ENCODE data around the gene TOX4. TPM values are rescaled to one million over a fixed set of nuclear protein-coding genes. Genes with fewer than 3 reads are reported as not detected.

The TOX4 gene
- total RNA-seq (2011; cell fraction: chromatin; rRNA removed; ENCODE audit: low replicate concordance), result 34.2 and 45.9 TPM in 2 replicates
- total RNA-seq (2011; cell fraction: nucleolus; rRNA removed), result 28.7 and 29.0 TPM in 2 replicates
- 28.7 and 30.4 TPM in 2 replicates for total RNA-seq (2011; cell fraction: nucleoplasm; rRNA removed)
- total RNA-seq (2014; rRNA removed) (9.9 and 14.0 TPM in 2 replicates), total RNA-seq (2014; rRNA removed; fragmentation: Illumina TruSeq; extraction: Trizol) (23.5 and 29.5 TPM in 2 replicates), total RNA-seq (2015; rRNA removed; fragmentation: Illumina TruSeq; extraction: Trizol) (20.2 and 20.6 TPM in 2 replicates), total RNA-seq (2021) (44.0 and 47.5 TPM in 2 replicates), polyA plus RNA-seq (2011; rRNA removed) (61.8 and 64.1 TPM in 2 replicates), polyA plus RNA-seq (2014; fragmentation: Illumina TruSeq; extraction: Trizol) (46.4 and 61.6 TPM in 2 replicates), polyA plus RNA-seq (2014; fragmentation: Nextera tagmentation; extraction: Ambion mirVana) (10 to 100 TPM; 41.0 to 76.5 TPM), polyA plus RNA-seq (2014; rRNA removed) (33.8 and 34.1 TPM in 2 replicates), polyA minus RNA-seq (2011; rRNA and poly(A)+ RNA removed) (45.4 and 52.8 TPM in 2 replicates), Bru-seq, nascent RNA (percentile 69 among the genes with signal in this experiment), BruChase-seq, experiment 1, labeled RNA remaining after a 2-hour chase (percentile 74 among the genes with signal in this experiment), BruChase-seq, experiment 2, labeled RNA remaining after a 6-hour chase (percentile 77 among the genes with signal in this experiment)
- 58.0 and 70.0 TPM in 2 replicates for polyA plus RNA-seq (2011; cell fraction: cytosol; rRNA removed)
- polyA plus RNA-seq (2011; cell fraction: nucleus; rRNA removed), result 55.1 and 55.6 TPM in 2 replicates
- 39.8 and 58.6 TPM in 2 replicates for polyA plus RNA-seq (2012)
- polyA minus RNA-seq (2011; cell fraction: cytosol; rRNA and poly(A)+ RNA removed), result 18.6 and 19.8 TPM in 2 replicates
- polyA minus RNA-seq (2011; cell fraction: nucleus; rRNA and poly(A)+ RNA removed), result 10.4 and 14.7 TPM in 2 replicates
- long read RNA-seq, experiment 1, full-length matches to known transcripts, result 16 of 99 reads
- long read RNA-seq, experiment 1, partial matches to known transcripts, result 58 of 99 reads
- long read RNA-seq, experiment 1, other reads (novel, unspliced or antisense), result 25 of 99 reads
- long read RNA-seq, experiment 2, full-length matches to known transcripts, result 13 of 42 reads
- long read RNA-seq, experiment 2, partial matches to known transcripts, result 22 of 42 reads
- long read RNA-seq, experiment 2, other reads (novel, unspliced or antisense), result 7 of 42 reads
- long read RNA-seq, experiment 3, full-length matches to known transcripts, result 3 of 18 reads
- long read RNA-seq, experiment 3, partial matches to known transcripts, result 10 of 18 reads
- long read RNA-seq, experiment 3, other reads (novel, unspliced or antisense), result 5 of 18 reads

DNA sequence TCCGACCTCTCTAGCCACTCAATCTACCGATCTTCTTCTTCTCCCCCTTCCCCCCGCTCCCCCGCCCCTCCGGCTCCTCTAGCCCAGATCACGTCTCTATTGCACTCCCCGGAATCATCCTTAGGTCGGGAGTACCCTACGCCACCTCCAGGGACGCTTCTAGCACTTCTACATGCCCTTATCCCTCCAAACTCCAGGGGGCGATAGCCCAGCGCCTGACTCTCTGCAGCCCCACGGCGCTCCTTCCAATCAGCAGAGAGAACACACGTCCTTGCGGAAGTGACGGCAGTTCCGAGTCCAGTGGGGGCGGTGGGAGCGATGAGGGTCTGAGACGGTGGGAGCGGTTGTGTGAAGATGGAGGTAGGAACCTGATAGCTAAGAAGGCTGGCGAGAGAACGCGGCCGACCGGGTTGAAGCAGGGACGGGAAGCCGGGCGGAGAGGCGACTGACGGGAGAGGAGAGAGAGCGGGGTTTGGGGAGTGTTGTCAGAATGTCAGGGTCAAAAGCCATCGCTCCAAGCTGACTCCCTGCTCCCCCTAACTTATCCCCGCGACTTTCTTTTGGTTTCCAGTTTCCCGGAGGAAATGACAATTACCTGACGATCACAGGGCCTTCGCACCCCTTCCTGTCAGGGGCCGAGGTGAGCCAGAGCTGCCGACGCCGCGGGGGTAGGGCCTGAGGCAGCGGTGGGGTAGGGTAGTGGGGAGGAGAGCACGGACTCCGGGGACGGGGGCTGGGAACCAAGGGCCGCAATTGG lies at the start of gene TOX4, which contains the start of gene RAB2B:
Gene TOX4 (plus strand): TSS at position 271 of the 757 bp plus-strand sequence. CDS start 84 bp downstream, at position 355.
Gene RAB2B (minus strand): TSS at position 35 of the 757 bp plus-strand sequence. CDS start 87 bp downstream, outside the sequence.
- intact Hi-C loops (cut with micrococcal nuclease), result loop anchor here (1.0 to 2.0 kb wide), 2 partner anchors 21 to 34 kb away; partner anchors contain the start of genes CHD8 and METTL3
- FAIRE-seq, result peak; percentile 94
- peak; percentile 79 to 96 (median 84) for DNase-seq (ENCODE audit: extremely low read depth in 1 of 4, low spot score in 3 of 4)
- in situ Hi-C loops (cut with MboI), result no loop called here
- H3K27ac ChIP-seq (ENCODE audit: extremely low read depth, low read depth, low read length), result peak within 1 kb of the TSS; percentile 83
- peak within 1 kb of the TSS; percentile 84 to 97 for H3K9ac ChIP-seq (ENCODE audit: insufficient read depth in 1 of 2, low read depth in 2 of 2, low read length in 2 of 2)
- CTCF ChIA-PET (ENCODE audit: low intra/inter-chr PET ratio), result interaction anchor here (0.7 to 1.3 kb wide), 2 partner anchors 21 to 81 kb away, joined by 3 to 5 read pairs; no protein-coding TSS in a partner anchor
- peaks cover 18% of the 10 kb centered on the region; the same call in 2 of the 3 replicates for H3K36me3 ChIP-seq (ENCODE audit: control insufficient read depth, insufficient read depth, low read length)
- peak within 1 kb of the TSS; percentile 85 for H3K4me2 ChIP-seq (ENCODE audit: insufficient read depth, low read length)
- peak; percentile 98 for ATAC-seq
- POLR2A ChIA-PET, result interaction anchor here (0.6 to 1.8 kb wide), 10 partner anchors 13 to 1423 kb away, joined by 3 to 7 read pairs (median 4); partner anchors contain the start of genes CHD8 and METTL3
- H3K4me1 ChIP-seq (replicated peaks in 1 of 2; ENCODE audit: control insufficient read depth in 2 of 2, insufficient read depth in 2 of 2, low read length in 2 of 2), result peaks cover 0 to 4% of the 10 kb centered on the region in 2 experiments; a peak in 1 of 5 replicates
- peak within 1 kb of the TSS; percentile 83 for H2AFZ ChIP-seq (ENCODE audit: low read depth, low read length)
- no peaks in the 10 kb centered on the region for H3K27me3 ChIP-seq (ENCODE audit: control insufficient read depth in 2 of 2, insufficient read depth in 2 of 2, low read length in 2 of 2)
- H3K79me2 ChIP-seq (ENCODE audit: control insufficient read depth, insufficient read depth, low read length), result peaks cover 29% of the 10 kb centered on the region
- BruUV-seq (replicated peaks), result no TSS peak
- H3K9me1 ChIP-seq (ENCODE audit: control insufficient read depth, insufficient read depth, low read length), result no peaks in the 10 kb centered on the region
- peak within 1 kb of the TSS; percentile 74 for H3K4me3 ChIP-seq
- no peaks in the 10 kb centered on the region for H4K20me1 ChIP-seq (replicated peaks; ENCODE audit: control insufficient read depth, insufficient read depth, low read length)
- under 1% methylated on average over 40 of the region's 49 CpGs for WGBS (ENCODE audit: insufficient coverage, low coverage, missing lambda C conversion rate)
- H3K9me3 ChIP-seq (replicated peaks; ENCODE audit: control insufficient read depth, insufficient read depth, low read depth, low read length), result no peaks in the 10 kb centered on the region
- TF ChIP-seq ZNF778 (CRISPR knock-in tag; IDR thresholded peaks at IDR 0.05), result no peak
- TF ChIP-seq KAT8 (IDR thresholded peaks at IDR 0.05; ENCODE audit: low read depth), result no peak
- peak; percentile 72 for TF ChIP-seq POLR2G (IDR thresholded peaks at IDR 0.05; ENCODE audit: low read depth, low read length)
- peak; percentile 75 for TF ChIP-seq SP2 (IDR thresholded peaks at IDR 0.05; ENCODE audit: extremely low read depth, low read depth, low read length, poor library complexity, severe bottlenecking)
- peak in 1 of 2 experiments; percentile 55 for TF ChIP-seq AFF1 (IDR thresholded peaks at IDR 0.05; ENCODE audit: low read depth in 1 of 2, partially characterized antibody in 2 of 2)
- peak; percentile 19; the same call in 1 of the 2 replicates for TF ChIP-seq ESRRA (IDR thresholded peaks at IDR 0.05; ENCODE audit: borderline replicate concordance, low read depth)
- TF ChIP-seq THAP7 (CRISPR knock-in tag; IDR thresholded peaks at IDR 0.05), result no peak
- no peak for TF ChIP-seq MED1 (CRISPR knock-in tag; IDR thresholded peaks at IDR 0.05; ENCODE audit: borderline replicate concordance)
- TF ChIP-seq ELF1 (tag; IDR thresholded peaks at IDR 0.05), result peak; percentile 82
